H9 (cell line): ENCODE results near the gene ADSS1. TPM values are rescaled to one million over a fixed set of nuclear protein-coding genes. Genes with fewer than 3 reads are reported as not detected.

Experiments used
- DNase-seq: peaks from one replicate; pipeline ENCODE4 v3.0.0-alpha.2; 2017
- H2AFZ ChIP-seq: one replicate; pipeline ENCODE4 v1.6.1; 2013; ENCODE audit warnings: mild to moderate bottlenecking, low read length, control low read depth, moderate library complexity
- H2AK5ac ChIP-seq: 2 replicates; pipeline ENCODE4 v1.6.1; 2013; ENCODE audit warnings: low read length, control low read depth, mixed read lengths; ENCODE audit not compliant: insufficient read length
- H2BK120ac ChIP-seq: one replicate; pipeline ENCODE4 v1.6.1; 2013; ENCODE audit warnings: low read depth, mild to moderate bottlenecking, low read length, control low read depth, inconsistent platforms; ENCODE audit not compliant: poor library complexity, severe bottlenecking
- H2BK12ac ChIP-seq: 2 replicates; pipeline ENCODE4 v1.6.1; 2013; ENCODE audit warnings: low read length, control low read depth, mixed read lengths, low read depth; ENCODE audit not compliant: insufficient read length
- H2BK15ac ChIP-seq: 2 replicates; pipeline ENCODE4 v1.6.1; 2013; ENCODE audit warnings: low read depth, low read length, control low read depth
- H2BK20ac ChIP-seq: one replicate; pipeline ENCODE4 v1.6.1; 2013; ENCODE audit warnings: low read depth, mild to moderate bottlenecking, low read length, control low read depth, inconsistent platforms; ENCODE audit not compliant: poor library complexity, severe bottlenecking
- H2BK5ac ChIP-seq: 2 replicates; pipeline ENCODE4 v1.6.1; 2013; ENCODE audit warnings: low read length, control low read depth, mixed read lengths; ENCODE audit not compliant: insufficient read length
- H3K14ac ChIP-seq: 2 replicates; pipeline ENCODE4 v1.6.1; 2013; ENCODE audit warnings: low read length, control low read depth; ENCODE audit not compliant: insufficient read depth
- H3K18ac ChIP-seq: 2 replicates; pipeline ENCODE4 v1.6.1; 2013; ENCODE audit warnings: low read depth, mild to moderate bottlenecking, mixed read lengths, low read length, control low read depth; ENCODE audit not compliant: insufficient read length
- H3K23ac ChIP-seq: 2 replicates; pipeline ENCODE4 v1.6.1; 2013; ENCODE audit warnings: low read length, control low read depth, mixed read lengths, low read depth; ENCODE audit not compliant: insufficient read length
- H3K23me2 ChIP-seq: 2 replicates; pipeline ENCODE4 v1.6.1; 2013; ENCODE audit warnings: low read depth, mild to moderate bottlenecking, mixed read lengths, low read length, control low read depth; ENCODE audit not compliant: insufficient read length, poor library complexity, severe bottlenecking
- H3K27ac ChIP-seq: 2 replicates; pipeline ENCODE4 v1.5.1; 2013; ENCODE audit warnings: low read length, control low read depth, mixed read lengths, low read depth; ENCODE audit not compliant: insufficient read length
- H3K27me3 ChIP-seq: 2 replicates; pipeline ENCODE4 v1.6.1; 2013; ENCODE audit warnings: low read length, control low read depth, inconsistent platforms; ENCODE audit not compliant: insufficient read depth
- H3K4ac ChIP-seq: 2 replicates; pipeline ENCODE4 v1.6.1; 2013; ENCODE audit warnings: low read depth, mild to moderate bottlenecking, control low read depth, inconsistent platforms, low read length, moderate library complexity
- H3K4me1 ChIP-seq: 2 replicates; pipeline ENCODE4 v1.6.1; 2013; ENCODE audit warnings: low read length, control low read depth, inconsistent platforms; ENCODE audit not compliant: insufficient read depth
- H3K4me2 ChIP-seq: 2 replicates; pipeline ENCODE4 v1.6.1; 2013; ENCODE audit warnings: low read length, control low read depth, mixed read lengths; ENCODE audit not compliant: insufficient read length, insufficient read depth
- H3K56ac ChIP-seq: 2 replicates; pipeline ENCODE4 v1.6.1; 2013; ENCODE audit warnings: low read depth, mild to moderate bottlenecking, mixed read lengths, low read length, control low read depth; ENCODE audit not compliant: insufficient read length
- H3K79me1 ChIP-seq: 2 replicates; pipeline ENCODE4 v1.6.1; 2013; ENCODE audit warnings: low read depth, mild to moderate bottlenecking, moderate library complexity, low read length, control low read depth, inconsistent platforms; ENCODE audit not compliant: insufficient read depth, poor library complexity, severe bottlenecking
- H3K79me2 ChIP-seq: 2 replicates; pipeline ENCODE4 v1.6.1; 2013; ENCODE audit warnings: low read length, control low read depth, inconsistent platforms; ENCODE audit not compliant: insufficient read depth
- H3K9ac ChIP-seq: 2 replicates; pipeline ENCODE4 v1.6.1; 2013; ENCODE audit warnings: low read length, control low read depth, mixed read lengths; ENCODE audit not compliant: insufficient read length; ENCODE audit errors: extremely low read depth
- H3K9me3 ChIP-seq: one replicate; pipeline ENCODE4 v1.6.1; 2013; ENCODE audit warnings: low read depth, low read length, inconsistent platforms; ENCODE audit not compliant: control insufficient read depth
- H3T11ph ChIP-seq: one replicate; pipeline ENCODE4 v1.6.1; 2013; ENCODE audit warnings: mild to moderate bottlenecking, low read length, control low read depth, inconsistent platforms
- H4K20me1 ChIP-seq: one replicate; pipeline ENCODE4 v1.6.1; 2013; ENCODE audit not compliant: control insufficient read depth, insufficient read length, insufficient read depth
- H4K5ac ChIP-seq: 2 replicates; pipeline ENCODE4 v1.6.1; 2013; ENCODE audit warnings: low read depth, mild to moderate bottlenecking, mixed read lengths, low read length, control low read depth; ENCODE audit not compliant: insufficient read length
- H4K8ac ChIP-seq: replicated peaks from 2 replicates; pipeline ENCODE4 v1.6.1; 2013; ENCODE audit warnings: low read length, control low read depth, mixed read lengths, low read depth; ENCODE audit not compliant: insufficient read length
- H4K91ac ChIP-seq: 2 replicates; pipeline ENCODE4 v1.6.1; 2013; ENCODE audit warnings: low read depth, mild to moderate bottlenecking, moderate library complexity, mixed read lengths, low read length, control low read depth; ENCODE audit not compliant: insufficient read length
- H3K27ac Mint-ChIP-seq, 3 experiments: 2 replicates in 2 of 3; 3 replicates in 1 of 3; pipeline ENCODE4 v1.8.0; 2020 to 2021; ENCODE audit warnings: mixed read lengths in 3 of 3, mild to moderate bottlenecking in 1 of 3, moderate library complexity in 1 of 3
- H3K27me3 Mint-ChIP-seq: 2 replicates; pipeline ENCODE4 v1.8.0; 2021; ENCODE audit warnings: low read depth, mild to moderate bottlenecking, moderate library complexity, mixed read lengths
- H3K36me3 Mint-ChIP-seq, 3 experiments: 2 replicates in 2 of 3; 3 replicates in 1 of 3; pipeline ENCODE4 v1.8.0; 2020 to 2021; ENCODE audit warnings: low read depth in 3 of 3, mixed read lengths in 3 of 3; ENCODE audit not compliant: insufficient read depth in 1 of 3
- H3K4me1 Mint-ChIP-seq, 2 experiments: 2 replicates each; pipeline ENCODE4 v1.8.0; 2020; ENCODE audit warnings: mixed read lengths in 2 of 2
- H3K4me3 Mint-ChIP-seq, 2 experiments: 2 replicates in 1 of 2; 3 replicates in 1 of 2; pipeline ENCODE4 v1.8.0; 2020 to 2021; ENCODE audit warnings: mild to moderate bottlenecking in 2 of 2, mixed read lengths in 2 of 2, moderate library complexity in 1 of 2
- H3K9me3 Mint-ChIP-seq, 2 experiments: 2 replicates in 1 of 2; 3 replicates in 1 of 2; pipeline ENCODE4 v1.8.0; 2020; ENCODE audit warnings: mild to moderate bottlenecking in 2 of 2, mixed read lengths in 2 of 2, moderate library complexity in 1 of 2
- WGBS: extraction: QIAGEN DNeasy Blood & Tissue Kit; methylation state at CpG from one replicate; pipeline ENCODE4 v1.1.7; 2013; ENCODE audit warnings: missing lambda C conversion rate, low lambda C conversion rate, mixed read lengths; ENCODE audit not compliant: insufficient read length; ENCODE audit errors: extremely low coverage; 5-methylcytosine and 5-hydroxymethylcytosine counted together
- total RNA-seq: library from RNA; stranded (reverse); gene quantifications from 2 replicates; pipeline ENCODE4 v1.2.1, GENCODE V29; 2021
- TF ChIP-seq, protein P1 (sequence below): fragments of 200-600 bp; sonication (generic); conservative IDR thresholded peaks from 3 replicates; pipeline ENCODE4 v1.8.0; 2021; ENCODE audit warnings: antibody characterized with exemption, mild to moderate bottlenecking

The ADSS1 gene
- total RNA-seq, 1 experiment from 2014 or later: 8.5 TPM

DNA sequence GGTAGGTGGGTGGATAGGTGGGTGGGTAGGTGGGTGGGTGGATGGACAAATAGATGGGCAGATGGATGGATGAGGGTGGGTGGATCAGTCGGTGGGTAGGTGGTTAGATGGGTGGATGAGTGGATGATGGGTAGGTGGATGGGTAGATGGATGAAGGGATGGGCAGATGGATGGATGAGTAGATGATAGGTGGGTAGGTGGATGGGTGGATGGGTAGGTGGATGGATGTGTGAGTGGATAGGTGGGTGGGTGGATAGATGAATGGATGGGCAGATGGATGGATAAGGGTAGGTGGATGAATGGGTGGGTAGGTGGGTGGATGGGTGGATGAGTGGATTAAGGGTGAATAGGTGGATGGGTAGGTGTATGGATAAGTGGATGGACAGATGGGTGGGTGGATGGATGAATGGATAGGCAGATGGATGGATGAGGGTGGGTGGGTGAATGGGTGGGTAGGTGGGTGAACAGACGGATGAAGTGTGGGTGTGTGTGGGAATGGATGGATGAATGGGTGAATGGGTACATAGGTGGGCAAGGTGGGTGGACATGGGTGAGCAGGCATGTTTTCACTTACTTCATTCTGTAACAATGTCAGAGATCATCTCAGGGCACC lies 37.9 kb upstream of the ADSS1 start:
- whole genome bisulfite sequencing: 100% methylated on average over 1 of the region's 2 CpGs
- H3K4me3 Mint-ChIP-seq: no peak overlapping the region
- Histone ChIP-seq H3K23ac (no peak overlapping the region), H3K79me1 (peaks cover 5% of the 10 kb centered on the region), H4K20me1 (no peaks in the 10 kb centered on the region), H3T11ph (no peak overlapping the region), H2BK120ac (no peak overlapping the region), H2BK15ac (no peak overlapping the region), H3K18ac (no peak overlapping the region), H2AK5ac (no peak overlapping the region), H3K9ac (no peak overlapping the region), H4K8ac (no peak overlapping the region), H3K23me2 (peaks cover 9% of the 10 kb centered on the region), H3K4ac (no peak overlapping the region), H3K14ac (no peak overlapping the region), H3K9me3 (no peaks in the 10 kb centered on the region), H4K91ac (no peak overlapping the region), H3K27me3 (no peaks in the 10 kb centered on the region), H2BK5ac (no peak overlapping the region), H3K79me2 (peaks cover 2% of the 10 kb centered on the region; the same call in 1 of the 2 replicates), H3K4me1 (peaks cover 6% of the 10 kb centered on the region; the same call in 1 of the 2 replicates), H3K27ac (no peak overlapping the region), H3K4me2 (no peak overlapping the region), H2BK20ac (no peak overlapping the region), H2AFZ (no peak overlapping the region), H2BK12ac (no peak overlapping the region), H3K56ac (no peak overlapping the region), H4K5ac (no peak overlapping the region)
- H3K9me3 Mint-ChIP-seq: peaks cover 0 to 8% of the 10 kb centered on the region in 2 experiments; a peak in 2 of 5 replicates
- H3K4me1 Mint-ChIP-seq: peaks cover 31 to 55% of the 10 kb centered on the region in 2 experiments
- no peak overlapping the region; a peak in 1 of 7 replicates for H3K27ac Mint-ChIP-seq
- DNase-seq: no peak
- H3K36me3 Mint-ChIP-seq: no peaks in the 10 kb centered on the region; a peak in 4 of 7 replicates
- H3K27me3 Mint-ChIP-seq: peaks cover 6% of the 10 kb centered on the region
- TF ChIP-seq, protein P1, sequence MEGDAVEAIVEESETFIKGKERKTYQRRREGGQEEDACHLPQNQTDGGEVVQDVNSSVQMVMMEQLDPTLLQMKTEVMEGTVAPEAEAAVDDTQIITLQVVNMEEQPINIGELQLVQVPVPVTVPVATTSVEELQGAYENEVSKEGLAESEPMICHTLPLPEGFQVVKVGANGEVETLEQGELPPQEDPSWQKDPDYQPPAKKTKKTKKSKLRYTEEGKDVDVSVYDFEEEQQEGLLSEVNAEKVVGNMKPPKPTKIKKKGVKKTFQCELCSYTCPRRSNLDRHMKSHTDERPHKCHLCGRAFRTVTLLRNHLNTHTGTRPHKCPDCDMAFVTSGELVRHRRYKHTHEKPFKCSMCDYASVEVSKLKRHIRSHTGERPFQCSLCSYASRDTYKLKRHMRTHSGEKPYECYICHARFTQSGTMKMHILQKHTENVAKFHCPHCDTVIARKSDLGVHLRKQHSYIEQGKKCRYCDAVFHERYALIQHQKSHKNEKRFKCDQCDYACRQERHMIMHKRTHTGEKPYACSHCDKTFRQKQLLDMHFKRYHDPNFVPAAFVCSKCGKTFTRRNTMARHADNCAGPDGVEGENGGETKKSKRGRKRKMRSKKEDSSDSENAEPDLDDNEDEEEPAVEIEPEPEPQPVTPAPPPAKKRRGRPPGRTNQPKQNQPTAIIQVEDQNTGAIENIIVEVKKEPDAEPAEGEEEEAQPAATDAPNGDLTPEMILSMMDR: no peak
